AG04450 (cell line): ENCODE results near the gene COL6A2. TPM values are rescaled to one million over a fixed set of nuclear protein-coding genes. Genes with fewer than 3 reads are reported as not detected.
A peak's percentile ranks its signal among the peaks of the same experiment; 100 is the strongest.

Experiments used
- CTCF ChIA-PET: fragments of 300-600, 350-600 bp; formaldehyde crosslinking; extraction: SDS; loops from one replicate; lab custom pipeline; 2022; ENCODE audit warnings: antibody characterized with exemption, inconsistent platforms; lab: Charles Lee
- POLR2A ChIA-PET: fragments of 350-600 bp; formaldehyde crosslinking; extraction: SDS; loops from one replicate; lab custom pipeline; 2021; ENCODE audit warnings: antibody characterized with exemption, inconsistent platforms; lab: Yijun Ruan, JAX
- DNase-seq: peaks from one replicate; pipeline ENCODE4 v3.0.0-alpha.2; 2011; ENCODE audit warnings: low read depth, low spot score
- H3K27ac ChIP-seq: one replicate; pipeline ENCODE4 v1.5.1; 2012; ENCODE audit warnings: low read depth, low read length, control low read depth
- H3K27me3 ChIP-seq: one replicate; pipeline ENCODE4 v1.6.0; 2012; ENCODE audit warnings: low read length; ENCODE audit not compliant: control insufficient read depth, insufficient read depth
- H3K4me3 ChIP-seq: 2 replicates; pipeline ENCODE4 v1.5.1; 2011; ENCODE audit warnings: mild to moderate bottlenecking, low read depth, low read length, control low read depth
- H3K9me3 ChIP-seq: 2 replicates; pipeline ENCODE4 v1.5.1; 2012; ENCODE audit warnings: low read length; ENCODE audit not compliant: control insufficient read depth, insufficient read depth
- CTCF ChIP-seq: IDR thresholded peaks from 2 replicates; pipeline ENCODE4 v1.5.1; 2011; ENCODE audit warnings: low read depth, low read length, control low read depth, inconsistent platforms
- polyA plus RNA-seq: library from polyadenylated mRNA; depleted of rRNA; stranded (reverse); fragments of >200 nt; gene quantifications from 2 replicates; pipeline ENCODE4 v1.2.3, GENCODE V29; 2011

The COL6A2 gene
- polyA plus RNA-seq, 1 experiment, result 454 TPM

- CTCF ChIA-PET, result no interaction called here
- Histone ChIP-seq H3K9me3 (peaks cover 20% of the 10 kb centered on the region), H3K27ac (no peak overlapping the region), H3K4me3 (no peak overlapping the region), H3K27me3 (no peaks in the 10 kb centered on the region)
- TF ChIP-seq CTCF, result no peak
- no peak for DNase-seq
- POLR2A ChIA-PET, result no interaction called here
These were observed 46.5 kb upstream of the COL6A2 start for GRCh38 chr21:46051379-46051770.

GRCh38 chr21:46051821-46052675, 45.9 kb upstream of the COL6A2 start:
- peaks cover 20% of the 10 kb centered on the region for H3K9me3 ChIP-seq
- no peak overlapping the region for H3K27ac ChIP-seq
- POLR2A ChIA-PET, result no interaction called here

GRCh38 chr21:46052703-46053651, 44.9 kb upstream of the COL6A2 start:
- Histone ChIP-seq H3K9me3 (peaks cover 27% of the 10 kb centered on the region), H3K27ac (peak overlapping the region; percentile 52), H3K4me3 (no peak overlapping the region), H3K27me3 (no peaks in the 10 kb centered on the region)
- no peak for DNase-seq
- POLR2A ChIA-PET, result interaction anchor here (1.7 to 1.9 kb wide), 2 partner anchors 40 to 56 kb away, joined by 5 to 8 read pairs; no protein-coding TSS in a partner anchor
- CTCF ChIA-PET, result no interaction called here
- TF ChIP-seq CTCF, result no peak

More at GRCh38 chr21:46051821-46052675, 45.9 kb upstream of the COL6A2 start:
- DNase-seq, result no peak
- Histone ChIP-seq H3K27me3 (no peaks in the 10 kb centered on the region), H3K4me3 (no peak overlapping the region)
- no peak for TF ChIP-seq CTCF
- CTCF ChIA-PET, result no interaction called here

- ChIA-PET CTCF (no interaction called here), POLR2A (interaction anchor here (1.7 to 1.9 kb wide), 2 partner anchors 39 to 57 kb away, joined by 5 to 8 read pairs; no protein-coding TSS in a partner anchor)
These were observed 43.9 kb upstream of the COL6A2 start for GRCh38 chr21:46054031-46054430.

More at GRCh38 chr21:46054031-46054430, 43.9 kb upstream of the COL6A2 start:
- H3K4me3 ChIP-seq, result no peak overlapping the region
- no peak overlapping the region for H3K27ac ChIP-seq
- TF ChIP-seq CTCF, result no peak
- no peaks in the 10 kb centered on the region for H3K27me3 ChIP-seq
- peaks cover 36% of the 10 kb centered on the region for H3K9me3 ChIP-seq
- DNase-seq, result no peak
